ENCODE data around the gene ATP8B2. TPM values are rescaled to one million over a fixed set of nuclear protein-coding genes. Genes with fewer than 3 reads are reported as not detected.
"Not testable (repeated sequence)": the region's sequence is repeated elsewhere in the genome, so short reads cannot be mapped to it uniquely, and the experiment has no call there.

Gene ATP8B2, protein sequence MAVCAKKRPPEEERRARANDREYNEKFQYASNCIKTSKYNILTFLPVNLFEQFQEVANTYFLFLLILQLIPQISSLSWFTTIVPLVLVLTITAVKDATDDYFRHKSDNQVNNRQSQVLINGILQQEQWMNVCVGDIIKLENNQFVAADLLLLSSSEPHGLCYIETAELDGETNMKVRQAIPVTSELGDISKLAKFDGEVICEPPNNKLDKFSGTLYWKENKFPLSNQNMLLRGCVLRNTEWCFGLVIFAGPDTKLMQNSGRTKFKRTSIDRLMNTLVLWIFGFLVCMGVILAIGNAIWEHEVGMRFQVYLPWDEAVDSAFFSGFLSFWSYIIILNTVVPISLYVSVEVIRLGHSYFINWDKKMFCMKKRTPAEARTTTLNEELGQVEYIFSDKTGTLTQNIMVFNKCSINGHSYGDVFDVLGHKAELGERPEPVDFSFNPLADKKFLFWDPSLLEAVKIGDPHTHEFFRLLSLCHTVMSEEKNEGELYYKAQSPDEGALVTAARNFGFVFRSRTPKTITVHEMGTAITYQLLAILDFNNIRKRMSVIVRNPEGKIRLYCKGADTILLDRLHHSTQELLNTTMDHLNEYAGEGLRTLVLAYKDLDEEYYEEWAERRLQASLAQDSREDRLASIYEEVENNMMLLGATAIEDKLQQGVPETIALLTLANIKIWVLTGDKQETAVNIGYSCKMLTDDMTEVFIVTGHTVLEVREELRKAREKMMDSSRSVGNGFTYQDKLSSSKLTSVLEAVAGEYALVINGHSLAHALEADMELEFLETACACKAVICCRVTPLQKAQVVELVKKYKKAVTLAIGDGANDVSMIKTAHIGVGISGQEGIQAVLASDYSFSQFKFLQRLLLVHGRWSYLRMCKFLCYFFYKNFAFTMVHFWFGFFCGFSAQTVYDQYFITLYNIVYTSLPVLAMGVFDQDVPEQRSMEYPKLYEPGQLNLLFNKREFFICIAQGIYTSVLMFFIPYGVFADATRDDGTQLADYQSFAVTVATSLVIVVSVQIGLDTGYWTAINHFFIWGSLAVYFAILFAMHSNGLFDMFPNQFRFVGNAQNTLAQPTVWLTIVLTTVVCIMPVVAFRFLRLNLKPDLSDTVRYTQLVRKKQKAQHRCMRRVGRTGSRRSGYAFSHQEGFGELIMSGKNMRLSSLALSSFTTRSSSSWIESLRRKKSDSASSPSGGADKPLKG
- 58.3 and 231 TPM in 2 replicates for total RNA-seq (ENCODE audit: low replicate concordance)

GRCh38 chr1:154324669-154325582, at the start of gene ATP8B2:
ATP8B2 (plus strand) TSS chr1:154325525; CDS start chr1:154328142, 2,617 bp downstream.
- H3K4me3 ChIP-seq (ENCODE audit: low read depth, low read length), result peak within 1 kb of the TSS; percentile 98
- peak; percentile 78 for DNase-seq (ENCODE audit: low read depth)
- TF ChIP-seq, protein P1, sequence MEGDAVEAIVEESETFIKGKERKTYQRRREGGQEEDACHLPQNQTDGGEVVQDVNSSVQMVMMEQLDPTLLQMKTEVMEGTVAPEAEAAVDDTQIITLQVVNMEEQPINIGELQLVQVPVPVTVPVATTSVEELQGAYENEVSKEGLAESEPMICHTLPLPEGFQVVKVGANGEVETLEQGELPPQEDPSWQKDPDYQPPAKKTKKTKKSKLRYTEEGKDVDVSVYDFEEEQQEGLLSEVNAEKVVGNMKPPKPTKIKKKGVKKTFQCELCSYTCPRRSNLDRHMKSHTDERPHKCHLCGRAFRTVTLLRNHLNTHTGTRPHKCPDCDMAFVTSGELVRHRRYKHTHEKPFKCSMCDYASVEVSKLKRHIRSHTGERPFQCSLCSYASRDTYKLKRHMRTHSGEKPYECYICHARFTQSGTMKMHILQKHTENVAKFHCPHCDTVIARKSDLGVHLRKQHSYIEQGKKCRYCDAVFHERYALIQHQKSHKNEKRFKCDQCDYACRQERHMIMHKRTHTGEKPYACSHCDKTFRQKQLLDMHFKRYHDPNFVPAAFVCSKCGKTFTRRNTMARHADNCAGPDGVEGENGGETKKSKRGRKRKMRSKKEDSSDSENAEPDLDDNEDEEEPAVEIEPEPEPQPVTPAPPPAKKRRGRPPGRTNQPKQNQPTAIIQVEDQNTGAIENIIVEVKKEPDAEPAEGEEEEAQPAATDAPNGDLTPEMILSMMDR (IDR thresholded peaks at IDR 0.05; ENCODE audit: insufficient read depth, low read length), result peak; percentile 91

DNA sequence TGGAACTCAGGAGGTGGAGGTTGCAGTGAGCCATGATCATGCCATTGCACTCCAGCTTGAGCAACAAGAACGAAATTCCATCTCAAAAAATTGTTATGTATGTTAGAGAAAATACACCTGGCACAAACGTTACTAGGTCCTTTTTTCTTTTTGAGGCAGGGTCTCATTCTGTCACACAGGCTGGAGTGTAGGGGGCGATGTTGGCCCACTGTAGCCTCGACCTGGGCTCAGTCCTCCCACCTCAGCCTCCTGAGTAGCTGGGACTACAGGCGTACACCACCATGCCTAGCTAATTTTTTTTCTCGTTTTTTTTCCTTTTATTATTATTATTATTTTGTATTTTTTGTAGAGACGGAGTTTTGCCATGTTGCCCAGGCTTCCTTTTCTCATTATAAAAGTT, 48.5 kb upstream of the ATP8B2 start:
- DNase-seq (ENCODE audit: low read depth), result no peak
- no peak overlapping the region for H3K4me3 ChIP-seq (ENCODE audit: low read depth, low read length)
- TF ChIP-seq, protein P1 (IDR thresholded peaks at IDR 0.05; ENCODE audit: insufficient read depth, low read length), result peak; percentile 27

- DNase-seq (ENCODE audit: low read depth); H3K4me3 ChIP-seq (ENCODE audit: low read depth, low read length): not testable (repeated sequence)
Observed at GRCh38 chr1:154287591-154287990, 37.7 kb upstream of the ATP8B2 start.

DNA sequence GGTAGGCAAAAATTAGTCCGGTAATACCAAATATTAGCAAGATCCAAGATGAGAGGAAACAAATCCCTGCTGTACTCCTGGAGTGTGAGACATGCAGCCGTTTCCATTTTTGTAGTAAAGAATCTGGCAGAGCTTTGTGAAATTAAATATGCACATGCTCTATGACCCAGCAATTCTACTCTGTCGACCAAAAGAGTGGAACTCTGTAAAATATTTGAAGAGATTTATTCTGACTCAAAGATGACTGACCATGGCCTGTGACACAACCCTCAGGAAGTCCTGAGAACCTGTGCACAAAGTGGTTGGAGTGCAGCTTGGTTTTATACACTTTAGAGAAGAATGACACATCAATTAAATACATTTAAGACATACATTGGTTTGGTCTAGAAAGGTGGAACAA, 36.7 kb upstream of the ATP8B2 start:
- no peak overlapping the region for H3K4me3 ChIP-seq (ENCODE audit: low read depth, low read length)
- DNase-seq (ENCODE audit: low read depth), result no peak
- TF ChIP-seq, protein P1 (IDR thresholded peaks at IDR 0.05; ENCODE audit: insufficient read depth, low read length), result no peak

- no peak overlapping the region for H3K4me3 ChIP-seq (ENCODE audit: low read depth, low read length)
- TF ChIP-seq, protein P1 (IDR thresholded peaks at IDR 0.05; ENCODE audit: insufficient read depth, low read length), result no peak
- DNase-seq (ENCODE audit: low read depth), result no peak
Observed at GRCh38 chr1:154290921-154291320, 34.4 kb upstream of the ATP8B2 start.

- no peak for DNase-seq (ENCODE audit: low read depth)
- TF ChIP-seq, protein P1 (IDR thresholded peaks at IDR 0.05; ENCODE audit: insufficient read depth, low read length), result no peak
- H3K4me3 ChIP-seq (ENCODE audit: low read depth, low read length), result no peak overlapping the region
Observed at GRCh38 chr1:154295408-154296235, 29.7 kb upstream of the ATP8B2 start.

Measured in fibroblast of the aortic adventitia (primary cell).